RWPE2 (cell line): Measurements from ENCODE around the gene FOXP3.

ENCODE experiments used
- ATAC-seq: fragments of 200-7000 bp; cut with Tn5 transposase; 3 replicates; pipeline ENCODE4 v1.9.1; 2021; ENCODE audit warnings: low read depth
- DNase-seq: peaks from one replicate; pipeline ENCODE4 v3.0.0-alpha.2; 2020; ENCODE audit warnings: low spot score
- H3K27ac ChIP-seq: fragments of 450-650 bp; 2 replicates; pipeline ENCODE4 v1.5.1; 2017; ENCODE audit warnings: mild to moderate bottlenecking; ENCODE audit not compliant: poor library complexity, severe bottlenecking
- H3K27me3 ChIP-seq: fragments of 250-450 bp; sonication (Bioruptor Pico); 2 replicates; pipeline ENCODE4 v1.5.1; 2021; ENCODE audit warnings: mild to moderate bottlenecking, moderate library complexity; ENCODE audit not compliant: insufficient read depth, poor library complexity, severe bottlenecking
- H3K36me3 ChIP-seq: fragments of 250-450 bp; sonication (Bioruptor Pico); 2 replicates; pipeline ENCODE4 v1.5.1; 2020; ENCODE audit warnings: low read depth, mild to moderate bottlenecking, moderate library complexity
- H3K4me1 ChIP-seq: fragments of 250-450 bp; sonication (Bioruptor Pico); 2 replicates; pipeline ENCODE4 v1.5.1; 2021; ENCODE audit warnings: mild to moderate bottlenecking, moderate library complexity; ENCODE audit not compliant: insufficient read depth, poor library complexity, severe bottlenecking
- H3K4me3 ChIP-seq: fragments of 250-450 bp; sonication (Bioruptor Pico); 2 replicates; pipeline ENCODE4 v1.5.1; 2021; ENCODE audit warnings: mild to moderate bottlenecking, moderate library complexity; ENCODE audit not compliant: severe bottlenecking
- H3K9me3 ChIP-seq: fragments of 250-450 bp; sonication (Bioruptor Pico); 2 replicates; pipeline ENCODE4 v1.5.1; 2021; ENCODE audit warnings: mild to moderate bottlenecking, moderate library complexity; ENCODE audit not compliant: severe bottlenecking
- TF ChIP-seq, protein P1 (sequence below): fragments of 450-650 bp; IDR thresholded peaks from one replicate; pipeline ENCODE4 v1.5.1; 2017; ENCODE audit warnings: mild to moderate bottlenecking, moderate library complexity; ENCODE audit not compliant: poor library complexity, severe bottlenecking

FOXP3 gene

DNA sequence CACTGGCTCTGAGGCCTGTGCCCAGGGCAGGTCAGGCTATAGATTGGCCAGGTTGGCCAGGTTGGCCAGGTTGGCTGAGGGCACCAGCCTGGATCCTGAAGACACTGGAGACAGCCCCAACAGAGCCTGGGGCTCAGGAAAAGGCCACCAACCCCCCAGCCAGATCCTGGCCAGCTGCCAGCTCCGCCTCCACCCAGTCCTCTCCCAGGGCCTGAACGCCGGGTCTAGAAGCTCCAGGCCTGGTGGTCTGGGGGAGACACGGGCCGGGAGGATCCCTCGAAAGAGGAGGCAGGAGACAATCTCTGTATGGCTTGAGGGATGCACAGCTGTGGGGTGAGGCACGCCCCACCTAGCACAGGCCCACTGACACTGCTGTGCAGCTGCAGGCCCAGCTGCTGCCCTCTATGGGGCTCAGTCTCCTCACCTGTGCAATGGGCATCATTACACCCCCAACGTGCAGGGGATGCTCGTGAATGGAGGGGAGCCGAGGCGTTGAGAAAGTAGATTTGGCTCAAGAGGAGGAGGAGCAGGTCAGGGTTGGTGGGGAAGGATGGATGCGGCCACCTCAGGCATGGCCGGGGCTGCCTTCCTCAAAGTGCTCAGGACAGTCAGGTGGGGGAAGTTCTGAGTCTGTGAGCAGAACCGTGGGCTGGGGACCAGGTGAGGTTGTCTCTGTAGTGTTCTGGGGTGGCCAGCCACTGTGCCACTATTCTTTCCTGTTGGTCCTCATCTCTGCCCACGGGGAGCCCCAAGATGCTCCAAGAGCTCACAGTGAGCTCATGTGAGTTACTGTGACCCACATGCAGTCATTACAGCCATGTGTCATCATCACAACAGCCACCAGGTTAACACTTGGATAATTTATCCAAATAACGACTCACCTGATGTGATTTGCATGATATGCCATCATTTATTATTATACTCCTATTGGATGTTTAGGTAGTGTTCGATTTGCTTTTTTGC, 28.2 kb upstream of the FOXP3 start:
- Histone ChIP-seq H3K9me3 (no peaks in the 10 kb centered on the region), H3K27me3 (no peaks in the 10 kb centered on the region), H3K36me3 (no peaks in the 10 kb centered on the region), H3K4me3 (no peak overlapping the region), H3K4me1 (no peaks in the 10 kb centered on the region), H3K27ac (no peak overlapping the region)
- no peak for DNase-seq
- TF ChIP-seq, protein P1, sequence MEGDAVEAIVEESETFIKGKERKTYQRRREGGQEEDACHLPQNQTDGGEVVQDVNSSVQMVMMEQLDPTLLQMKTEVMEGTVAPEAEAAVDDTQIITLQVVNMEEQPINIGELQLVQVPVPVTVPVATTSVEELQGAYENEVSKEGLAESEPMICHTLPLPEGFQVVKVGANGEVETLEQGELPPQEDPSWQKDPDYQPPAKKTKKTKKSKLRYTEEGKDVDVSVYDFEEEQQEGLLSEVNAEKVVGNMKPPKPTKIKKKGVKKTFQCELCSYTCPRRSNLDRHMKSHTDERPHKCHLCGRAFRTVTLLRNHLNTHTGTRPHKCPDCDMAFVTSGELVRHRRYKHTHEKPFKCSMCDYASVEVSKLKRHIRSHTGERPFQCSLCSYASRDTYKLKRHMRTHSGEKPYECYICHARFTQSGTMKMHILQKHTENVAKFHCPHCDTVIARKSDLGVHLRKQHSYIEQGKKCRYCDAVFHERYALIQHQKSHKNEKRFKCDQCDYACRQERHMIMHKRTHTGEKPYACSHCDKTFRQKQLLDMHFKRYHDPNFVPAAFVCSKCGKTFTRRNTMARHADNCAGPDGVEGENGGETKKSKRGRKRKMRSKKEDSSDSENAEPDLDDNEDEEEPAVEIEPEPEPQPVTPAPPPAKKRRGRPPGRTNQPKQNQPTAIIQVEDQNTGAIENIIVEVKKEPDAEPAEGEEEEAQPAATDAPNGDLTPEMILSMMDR = no peak
- no peak for ATAC-seq

DNA sequence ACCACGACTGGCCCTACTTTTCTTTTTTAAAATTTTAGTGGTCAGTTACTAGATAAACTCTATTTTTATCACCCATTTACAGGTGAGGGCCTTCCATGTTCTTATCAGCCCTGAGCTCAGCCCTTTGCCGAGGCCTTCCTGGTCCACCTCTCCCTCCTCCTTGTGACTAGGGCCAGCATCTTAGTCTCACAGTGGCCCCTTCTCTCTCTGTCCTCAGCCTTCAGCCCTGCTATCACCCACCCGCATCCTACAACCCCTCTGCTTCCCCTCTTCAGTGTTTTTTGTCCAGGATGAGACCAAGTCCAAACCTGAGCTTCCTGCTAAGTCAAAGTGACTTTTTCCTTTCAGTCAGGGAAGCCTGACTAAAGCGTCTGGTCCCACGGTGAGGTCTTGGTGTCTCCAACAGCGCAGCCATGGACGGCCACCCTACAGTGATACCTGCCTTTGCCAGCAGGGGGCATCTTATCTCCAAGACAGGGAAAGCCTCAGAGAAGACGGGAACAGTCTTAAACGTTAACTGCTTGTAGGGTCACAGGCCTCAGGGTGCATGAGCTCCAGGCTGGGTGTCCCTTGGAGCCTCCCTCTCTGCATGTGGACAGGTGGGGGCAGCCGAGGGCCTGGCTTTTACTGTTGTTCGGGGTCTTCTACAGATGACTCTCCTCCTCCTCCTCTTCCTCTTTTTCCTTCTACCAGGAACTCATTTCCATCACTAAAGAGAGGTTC, 27.3 kb upstream of the FOXP3 start:
- Histone ChIP-seq H3K36me3 (no peaks in the 10 kb centered on the region), H3K27me3 (no peaks in the 10 kb centered on the region), H3K9me3 (no peaks in the 10 kb centered on the region), H3K4me1 (no peaks in the 10 kb centered on the region), H3K4me3 (no peak overlapping the region), H3K27ac (no peak overlapping the region)
- ATAC-seq (peak; percentile 68), DNase-seq (no peak)
- TF ChIP-seq, protein P1 = peak; percentile 47

DNA sequence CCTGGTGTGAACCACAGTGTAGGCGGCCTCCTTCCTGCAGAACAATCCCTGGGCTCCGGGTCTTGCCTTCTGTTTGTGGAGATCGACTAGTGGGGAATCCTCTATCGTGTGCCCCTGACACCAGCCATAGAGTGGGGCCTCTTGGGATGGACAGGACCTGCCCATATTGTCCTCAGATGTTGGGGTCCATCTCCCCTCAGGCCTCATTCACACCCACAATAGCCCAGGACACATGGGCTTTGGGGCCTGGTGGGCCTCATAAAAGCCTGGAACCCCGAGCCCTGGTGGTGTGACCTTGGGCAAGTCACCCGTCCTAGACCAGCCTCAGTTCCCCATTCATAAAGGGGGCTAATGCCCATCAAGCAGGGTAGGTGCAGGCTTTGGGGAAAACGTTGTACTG, 25.7 kb upstream of the FOXP3 start:
- ATAC-seq (no peak), DNase-seq (no peak)
- Histone ChIP-seq H3K27me3 (no peaks in the 10 kb centered on the region), H3K9me3 (no peaks in the 10 kb centered on the region), H3K4me1 (no peaks in the 10 kb centered on the region), H3K4me3 (no peak overlapping the region), H3K36me3 (no peaks in the 10 kb centered on the region), H3K27ac (no peak overlapping the region)
- TF ChIP-seq, protein P1 = no peak

DNA sequence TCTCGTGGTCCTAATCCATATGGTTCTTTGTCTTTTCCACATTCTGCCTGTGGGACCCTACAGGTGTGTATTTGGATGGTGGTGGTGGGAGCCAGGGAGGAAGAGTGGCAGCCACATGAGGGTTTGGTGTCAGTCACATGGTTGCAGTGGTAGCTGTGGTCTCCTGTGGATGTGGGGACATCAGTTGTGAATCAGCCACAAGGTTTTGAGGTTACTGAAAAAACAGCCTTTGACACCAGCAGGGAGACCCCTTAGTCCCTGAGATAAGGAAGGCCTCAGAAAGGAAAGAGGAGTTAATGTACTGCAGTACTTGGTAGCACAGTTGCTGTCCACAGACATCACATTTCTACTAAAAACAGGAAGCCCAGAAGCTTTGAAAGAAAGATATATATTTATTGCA, 23.2 kb upstream of the FOXP3 start:
- Histone ChIP-seq H3K27me3 (no peaks in the 10 kb centered on the region), H3K27ac (no peak overlapping the region), H3K4me1 (no peaks in the 10 kb centered on the region), H3K9me3 (no peaks in the 10 kb centered on the region), H3K4me3 (no peak overlapping the region), H3K36me3 (no peaks in the 10 kb centered on the region)
- TF ChIP-seq, protein P1 = no peak
- DNase-seq (no peak), ATAC-seq (no peak)
